Germinal center (tissue), 1 donor: ENCODE measurements around the gene ZC3H12D.
"Not testable (repeated sequence)": the region's sequence is repeated elsewhere in the genome, so short reads cannot be mapped to it uniquely, and the experiment has no call there.

Experiments used
- DNase-seq: peaks from one replicate; pipeline ENCODE4 v3.0.0; 2012; ENCODE audit warnings: mixed read lengths, low spot score

The ZC3H12D gene

DNA sequence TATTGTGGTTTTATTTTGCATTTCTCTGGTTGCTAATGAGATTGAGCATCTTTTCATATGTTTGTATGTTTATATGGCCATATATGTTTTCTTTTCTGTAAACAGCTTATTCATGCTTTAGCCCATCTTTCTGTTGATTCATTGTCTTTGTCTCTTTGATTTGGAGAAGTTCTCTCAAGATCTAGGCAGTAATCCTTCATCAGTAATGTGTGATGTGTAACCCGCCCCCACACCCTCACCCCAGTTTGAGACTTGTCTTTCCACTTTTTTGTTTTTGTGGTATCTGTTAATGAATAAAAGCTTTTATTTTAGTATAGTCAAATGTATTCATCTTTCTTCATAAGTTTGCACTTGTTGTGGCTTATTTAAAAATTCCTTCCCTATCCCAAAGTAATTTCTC, 26.0 kb downstream of the ZC3H12D start:
- no peak for DNase-seq

DNA sequence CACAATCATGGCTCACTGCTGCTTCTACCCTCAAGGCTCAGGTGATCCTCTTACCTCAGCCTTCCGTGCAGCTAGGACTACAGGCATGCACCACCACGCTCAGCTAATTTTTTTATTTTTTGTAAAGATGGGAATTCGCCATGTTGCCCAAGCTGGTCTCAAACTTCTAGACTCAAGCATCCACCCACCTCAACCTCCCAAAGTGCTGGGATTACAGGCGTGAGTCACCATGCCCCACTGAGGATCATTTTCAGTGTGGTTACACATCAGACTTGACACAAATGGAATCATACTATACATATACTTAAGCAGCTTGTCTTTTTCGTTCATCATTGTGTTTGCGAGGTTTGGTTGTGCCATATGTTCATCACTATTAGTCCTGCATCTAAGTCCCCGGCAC, 26.6 kb downstream of the ZC3H12D start:
- no peak for DNase-seq

DNA sequence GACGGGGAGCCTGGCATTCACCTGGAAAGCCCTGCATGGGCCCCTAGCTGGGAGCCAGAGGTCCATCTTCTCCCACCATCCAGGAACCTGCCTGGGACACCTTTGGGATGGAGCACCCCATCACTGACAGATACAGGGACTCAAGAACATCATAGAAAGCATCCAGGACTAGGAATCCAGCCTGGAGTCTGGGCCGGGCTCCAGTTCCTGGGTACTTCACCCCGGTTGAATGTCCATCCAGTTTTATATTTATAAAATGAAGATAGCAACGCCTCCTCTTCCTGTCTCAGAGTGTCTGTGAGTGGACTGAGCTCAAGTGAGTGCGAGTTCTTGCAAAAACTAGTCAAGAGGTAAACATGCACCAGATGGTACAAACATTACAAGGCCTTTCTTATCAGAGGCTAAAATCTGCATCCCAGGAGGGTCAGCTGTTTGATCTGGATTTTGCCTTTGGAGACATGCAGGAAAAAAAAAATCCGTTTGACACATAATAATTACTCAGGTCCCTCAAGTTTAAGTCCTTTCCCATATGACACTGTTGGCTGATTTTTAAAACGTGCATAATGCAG, 27.4 kb downstream of the ZC3H12D start:
- no peak for DNase-seq

DNA sequence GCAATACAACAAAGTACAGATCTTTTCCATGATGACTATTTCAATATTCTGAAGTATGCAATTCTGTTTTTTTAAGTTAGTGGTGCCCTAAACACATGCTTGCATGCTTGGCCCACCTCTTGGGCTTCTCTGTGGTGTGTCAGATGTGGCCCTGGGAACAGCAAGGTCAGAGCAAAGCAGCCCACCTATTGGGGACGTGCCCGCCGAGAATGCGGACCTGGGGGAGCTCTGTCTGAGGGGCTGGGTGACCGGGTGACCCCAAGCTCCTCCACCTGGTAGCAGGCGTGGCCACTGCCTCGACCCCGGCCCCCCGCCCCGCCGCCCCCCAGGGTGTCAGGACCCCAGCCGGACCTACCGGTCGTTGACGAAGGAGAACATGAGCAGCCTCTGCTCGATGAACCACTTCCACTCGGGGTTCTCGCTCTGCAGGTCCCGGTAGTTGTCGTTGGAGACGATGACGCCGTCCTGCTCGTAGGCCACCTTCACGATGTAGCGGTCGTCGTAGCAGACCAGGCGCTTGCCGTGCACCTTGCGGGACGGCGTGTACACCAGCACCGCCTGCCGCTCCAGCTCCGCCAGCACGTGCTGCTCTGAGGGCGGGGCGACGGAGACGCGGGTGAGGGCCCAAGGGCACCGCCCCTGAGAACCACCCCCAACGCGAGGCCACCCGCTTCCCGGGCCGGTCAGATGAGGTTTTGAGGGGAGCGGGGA, 28.3 kb downstream of the ZC3H12D start:
- DNase-seq = no peak

- no peak for DNase-seq
Measured at GRCh38 chr6:149455031-149455732, 29.6 kb downstream of the ZC3H12D start.

DNA sequence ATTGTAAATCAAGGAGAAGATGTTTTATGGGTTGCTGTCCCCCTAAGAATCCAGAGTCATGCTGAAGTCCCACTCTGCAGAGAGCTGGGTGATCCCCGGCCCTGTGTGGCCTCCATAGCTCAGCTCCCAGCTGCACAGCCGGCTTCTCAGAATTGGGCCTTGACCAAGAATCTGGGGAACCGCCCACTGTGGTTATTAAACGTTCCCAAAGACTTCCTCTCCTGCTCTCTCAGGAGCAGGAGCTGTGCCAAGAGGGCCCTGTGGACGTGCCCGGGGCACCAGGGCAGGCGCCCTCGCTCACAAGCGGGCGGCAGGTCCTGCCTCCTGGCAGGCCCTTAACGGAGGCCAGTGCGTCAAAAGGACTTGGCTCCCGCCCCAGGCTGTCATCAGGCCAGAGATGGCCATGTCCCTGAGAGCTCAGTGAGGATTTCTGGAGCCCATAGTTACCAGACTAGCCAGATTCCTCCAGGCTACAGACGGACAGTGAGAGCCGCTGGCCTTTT, 30.4 kb downstream of the ZC3H12D start:
- DNase-seq = no peak

- no peak for DNase-seq
Measured at GRCh38 chr6:149453597-149454345, 31.0 kb downstream of the ZC3H12D start.

- DNase-seq = no peak
Measured at GRCh38 chr6:149452037-149452939, 32.5 kb downstream of the ZC3H12D start.

- no peak for DNase-seq
Measured at GRCh38 chr6:149451376-149452036, 33.3 kb downstream of the ZC3H12D start.

- DNase-seq = no peak
Measured at GRCh38 chr6:149450679-149451375, 34.0 kb downstream of the ZC3H12D start.

DNA sequence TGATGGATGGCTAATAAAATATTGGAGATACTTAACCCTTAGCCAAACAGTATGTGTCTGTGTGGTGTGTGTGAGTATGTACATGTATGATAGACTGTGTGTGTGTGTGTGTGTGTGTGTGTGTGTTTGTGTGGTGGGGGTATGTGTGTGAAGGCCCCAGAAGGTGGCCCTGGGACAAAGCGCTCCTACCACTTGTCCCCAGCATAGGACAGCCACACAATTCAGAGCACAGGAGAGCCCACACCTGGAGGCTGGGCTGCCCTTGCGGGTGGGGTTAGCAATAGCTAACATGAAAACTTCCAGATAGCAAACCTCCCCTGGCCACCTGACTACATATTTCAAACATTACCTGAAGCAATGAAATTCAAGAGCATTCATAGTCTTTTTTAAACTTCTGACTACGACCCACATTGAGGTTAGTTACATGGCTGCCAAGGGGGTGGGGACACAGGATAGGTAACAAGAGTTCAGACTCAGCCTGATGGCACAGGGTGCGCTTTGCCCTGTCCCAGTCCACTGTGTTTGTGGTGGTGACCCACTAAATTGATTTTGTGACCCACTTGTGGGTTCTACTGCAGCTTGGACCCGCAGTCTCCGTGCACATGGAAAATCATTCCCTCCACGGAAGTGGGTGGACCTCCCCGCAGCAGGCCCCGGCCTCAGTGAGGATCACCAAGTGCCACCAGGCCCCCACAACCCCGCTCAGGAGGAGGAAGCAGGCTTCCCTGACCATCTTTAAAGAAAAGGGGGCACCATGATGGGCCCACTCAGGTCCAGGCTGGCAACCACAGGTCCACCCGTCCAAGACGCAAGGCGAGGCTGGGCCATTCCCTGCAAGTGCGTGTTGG, 34.8 kb downstream of the ZC3H12D start:
- DNase-seq = no peak

- DNase-seq = no peak
Measured at GRCh38 chr6:149448821-149449453, 35.9 kb downstream of the ZC3H12D start.

- no peak for DNase-seq
Measured at GRCh38 chr6:149446791-149447376, 37.9 kb downstream of the ZC3H12D start.

DNA sequence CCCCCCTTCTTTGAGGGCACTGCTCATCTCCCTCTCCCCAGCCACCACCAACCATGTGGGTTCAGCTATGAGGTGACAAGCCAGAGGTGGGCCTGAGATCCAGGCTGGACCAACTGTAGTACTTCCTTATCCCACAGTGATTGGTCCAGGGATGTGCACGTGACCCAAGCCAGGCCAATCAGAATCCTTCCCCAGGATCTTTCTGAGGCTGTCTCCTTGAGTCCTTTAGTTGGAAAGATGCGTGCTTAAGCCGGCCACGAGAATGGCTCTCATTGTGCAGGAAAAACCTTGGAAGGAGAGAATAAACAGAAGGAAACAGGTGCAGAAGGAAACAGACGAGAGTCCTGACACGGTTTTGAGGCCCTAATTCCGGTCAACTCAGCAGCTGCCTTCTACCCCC, 39.2 kb downstream of the ZC3H12D start:
- DNase-seq = peak; percentile 37

DNA sequence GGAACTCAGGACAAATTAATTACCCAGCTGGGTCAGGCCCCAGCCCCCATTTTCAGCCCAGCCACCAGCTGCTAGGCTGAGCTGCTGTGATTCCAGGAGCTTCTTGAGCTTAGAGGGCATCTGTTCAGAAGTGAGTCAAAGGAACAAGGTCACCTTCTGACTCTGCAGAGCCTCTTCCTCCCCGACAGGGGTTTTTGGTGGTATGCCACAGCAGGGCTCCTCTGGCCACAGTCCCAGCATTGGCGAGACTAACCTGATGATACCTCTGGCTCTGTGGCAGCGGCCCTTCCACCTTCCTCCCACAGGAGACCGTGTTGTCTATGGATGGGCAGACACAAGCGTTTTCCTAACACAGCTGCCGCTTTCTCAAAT, 39.7 kb downstream of the ZC3H12D start:
- no peak for DNase-seq

DNA sequence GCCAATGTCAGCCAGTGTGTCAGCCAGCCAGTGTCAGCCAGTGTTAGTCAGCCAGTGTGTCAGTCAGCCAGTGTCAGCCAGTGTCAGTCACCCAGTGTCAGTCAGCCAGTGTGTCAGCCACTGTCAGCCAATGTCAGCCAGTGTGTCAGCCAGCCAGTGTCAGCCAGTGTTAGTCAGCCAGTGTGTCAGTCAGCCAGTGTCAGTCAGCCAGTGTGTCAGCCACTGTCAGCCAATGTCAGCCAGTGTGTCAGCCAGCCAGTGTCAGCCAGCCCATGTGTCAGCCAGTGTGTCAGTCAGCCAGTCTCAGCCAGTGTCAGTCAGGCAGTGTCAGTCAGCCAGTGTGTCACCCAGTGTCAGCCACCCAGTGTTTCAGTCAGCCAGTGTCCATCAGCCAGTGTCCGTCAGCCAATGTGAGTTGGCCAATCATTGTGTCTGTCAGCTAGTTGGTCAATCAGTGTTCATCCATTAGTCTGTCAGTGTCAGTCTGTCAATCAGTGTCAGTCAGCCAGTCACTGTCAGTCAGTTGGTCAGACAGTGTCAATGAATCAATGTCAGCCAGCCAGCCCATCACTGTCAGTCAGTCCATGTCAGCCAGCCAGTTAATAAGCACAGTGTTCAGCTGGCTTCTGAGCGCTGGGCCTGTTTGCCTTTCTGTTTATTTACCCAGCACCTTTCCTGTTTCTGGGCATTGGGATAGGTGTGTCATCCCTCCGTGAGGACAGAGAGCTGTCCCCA, 40.3 kb downstream of the ZC3H12D start:
- not testable (repeated sequence) for DNase-seq

GRCh38 chr6:149443411-149444181, 41.2 kb downstream of the ZC3H12D start:
- DNase-seq = no peak
